Testis (tissue), 2 donors: ENCODE data around the gene IVNS1ABP.

Experiments used
- CTCF ChIP-seq, 3 experiments: fragments of 450-650 bp in 2 of 3; fragments of 200-600 bp in 1 of 3; sonication (generic) in 1 of 3; IDR thresholded peaks; one replicate each; pipeline ENCODE4 v1.5.1; 2016 to 2019; ENCODE audit warnings: antibody characterized with exemption in 3 of 3, mild to moderate bottlenecking in 2 of 3, moderate library complexity in 1 of 3
- POLR2A ChIP-seq: fragments of 450-650 bp; IDR thresholded peaks from one replicate; pipeline ENCODE4 v1.6.1; 2017; ENCODE audit warnings: antibody characterized with exemption, mild to moderate bottlenecking, moderate library complexity

GRCh38 chr1:185297982-185298381, 19.1 kb downstream of the IVNS1ABP start:
- TF ChIP-seq CTCF (IDR thresholded peaks at IDR 0.05) (no peak), POLR2A (no peak)
